ENCODE measurements around the gene SLC15A5.

Gene SLC15A5

DNA sequence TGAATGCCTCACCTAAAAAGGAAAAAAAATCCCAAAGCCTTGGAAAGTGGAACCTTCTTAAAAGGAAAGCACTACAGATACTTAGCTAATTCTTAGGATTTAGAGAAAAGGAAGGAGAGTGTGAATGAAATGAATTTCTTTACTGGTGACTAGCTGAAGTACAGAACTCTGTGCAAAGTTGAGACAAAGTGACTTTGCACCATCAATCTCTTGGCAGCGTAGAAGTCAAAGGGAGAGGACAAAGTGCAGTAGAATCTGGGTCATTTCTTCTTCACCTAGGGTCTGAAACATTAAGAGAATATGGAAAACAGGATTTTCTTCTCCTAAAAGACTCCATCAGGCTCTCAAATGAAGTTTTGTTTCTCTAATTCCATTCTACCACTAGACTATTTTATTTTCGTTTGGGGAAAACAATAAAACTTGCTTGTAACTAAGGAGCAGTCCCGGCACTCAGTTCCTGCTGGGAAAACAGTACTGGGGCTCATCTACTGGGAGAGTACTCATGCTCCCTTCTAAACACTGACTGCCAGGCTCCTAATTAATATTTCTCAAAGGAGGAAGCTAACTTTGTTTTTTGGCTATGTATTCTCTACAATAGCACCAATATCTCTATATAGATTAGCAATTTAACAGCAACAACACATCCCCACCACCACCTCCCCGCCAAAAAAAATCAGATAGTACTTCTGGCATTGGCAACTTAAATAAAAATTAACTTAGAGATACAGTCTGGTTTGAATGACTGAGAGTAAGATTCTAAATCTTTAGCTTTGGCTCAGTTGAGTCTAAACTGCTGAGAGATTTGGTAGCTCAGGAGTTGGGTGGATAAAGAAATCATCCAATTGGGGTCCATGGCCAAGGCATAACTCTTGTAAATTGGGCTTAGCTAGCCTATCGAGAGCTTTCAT is 110.7 kb downstream of the SLC15A5 start:
- H3K9me2 ChIP-seq (replicated peaks; ENCODE audit: insufficient read depth, low read length), result no peaks in the 10 kb centered on the region
- H3F3A ChIP-seq (ENCODE audit: insufficient read depth), result no peaks in the 10 kb centered on the region
- no peaks in the 10 kb centered on the region for H4K20me1 ChIP-seq (ENCODE audit: low read depth, low read length)
- no peaks in the 10 kb centered on the region for H3K79me2 ChIP-seq (ENCODE audit: insufficient read depth, low read length)
- H3K27me3 ChIP-seq (ENCODE audit: low read length), result no peaks in the 10 kb centered on the region
- no peaks in the 10 kb centered on the region for H3K9me3 ChIP-seq (ENCODE audit: insufficient read depth, low read length)
- H3K36me3 ChIP-seq (ENCODE audit: low read length), result no peaks in the 10 kb centered on the region
- H3K9ac ChIP-seq (ENCODE audit: low read length), result no peak overlapping the region
- H2AFZ ChIP-seq (ENCODE audit: low read depth, low read length, severe bottlenecking), result no peak overlapping the region
- H3K4me2 ChIP-seq (ENCODE audit: low read depth, low read length, poor library complexity, severe bottlenecking), result no peak overlapping the region
- no peak for TF ChIP-seq EZH2phosphoT487 (conservative IDR thresholded peaks at IDR 0.05; ENCODE audit: low read length)
- TF ChIP-seq CTCF (IDR thresholded peaks at IDR 0.05; ENCODE audit: insufficient read depth, low read length, poor library complexity, severe bottlenecking), result no peak
- no peak overlapping the region for H3K4me3 ChIP-seq (ENCODE audit: insufficient read depth, low read length, poor library complexity, severe bottlenecking)
- H3K27ac ChIP-seq (ENCODE audit: low read depth, low read length), result no peak overlapping the region

- Histone ChIP-seq H3K4me3 (ENCODE audit: insufficient read depth, low read length, poor library complexity, severe bottlenecking) (no peak overlapping the region), H3K79me2 (ENCODE audit: insufficient read depth, low read length) (no peaks in the 10 kb centered on the region), H4K20me1 (ENCODE audit: low read depth, low read length) (no peaks in the 10 kb centered on the region), H2AFZ (ENCODE audit: low read depth, low read length, severe bottlenecking) (no peak overlapping the region), H3K27me3 (ENCODE audit: low read length) (no peaks in the 10 kb centered on the region), H3K27ac (ENCODE audit: low read depth, low read length) (no peak overlapping the region), H3K9me3 (ENCODE audit: insufficient read depth, low read length) (no peaks in the 10 kb centered on the region), H3K4me2 (ENCODE audit: low read depth, low read length, poor library complexity, severe bottlenecking) (no peak overlapping the region), H3F3A (ENCODE audit: insufficient read depth) (no peaks in the 10 kb centered on the region), H3K9ac (ENCODE audit: low read length) (no peak overlapping the region), H3K36me3 (ENCODE audit: low read length) (no peaks in the 10 kb centered on the region), H3K9me2 (replicated peaks; ENCODE audit: insufficient read depth, low read length) (no peaks in the 10 kb centered on the region)
- peak; percentile 17 for TF ChIP-seq CTCF (IDR thresholded peaks at IDR 0.05; ENCODE audit: insufficient read depth, low read length, poor library complexity, severe bottlenecking)
- no peak for TF ChIP-seq EZH2phosphoT487 (conservative IDR thresholded peaks at IDR 0.05; ENCODE audit: low read length)
Observed at GRCh38 chr12:16165506-16165905, 112.0 kb downstream of the SLC15A5 start.

DNA sequence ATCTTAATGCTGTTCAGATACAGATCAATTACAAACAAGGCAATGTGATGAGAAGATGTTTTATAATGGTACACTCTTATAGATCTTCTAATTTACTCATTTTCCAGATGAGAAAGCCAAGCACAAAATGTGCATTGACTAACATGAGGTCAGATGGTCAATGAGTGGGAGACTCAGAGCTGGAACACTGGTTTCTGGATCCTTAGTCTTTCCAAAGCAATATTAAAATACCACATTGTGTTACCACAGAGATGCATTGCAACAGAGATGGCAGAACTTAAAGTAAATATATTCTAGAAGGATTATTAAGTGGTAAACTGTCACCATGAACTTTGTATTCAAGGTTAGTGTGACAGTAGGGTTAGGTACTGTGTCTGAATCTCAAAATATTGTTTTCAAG is 113.6 kb downstream of the SLC15A5 start:
- Histone ChIP-seq H3K9me3 (ENCODE audit: insufficient read depth, low read length) (no peaks in the 10 kb centered on the region), H3F3A (ENCODE audit: insufficient read depth) (no peaks in the 10 kb centered on the region), H3K36me3 (ENCODE audit: low read length) (no peaks in the 10 kb centered on the region), H4K20me1 (ENCODE audit: low read depth, low read length) (no peaks in the 10 kb centered on the region), H3K4me3 (ENCODE audit: insufficient read depth, low read length, poor library complexity, severe bottlenecking) (no peak overlapping the region), H3K9me2 (replicated peaks; ENCODE audit: insufficient read depth, low read length) (no peaks in the 10 kb centered on the region), H3K9ac (ENCODE audit: low read length) (no peak overlapping the region), H3K79me2 (ENCODE audit: insufficient read depth, low read length) (no peaks in the 10 kb centered on the region), H3K27ac (ENCODE audit: low read depth, low read length) (no peak overlapping the region), H2AFZ (ENCODE audit: low read depth, low read length, severe bottlenecking) (no peak overlapping the region), H3K27me3 (ENCODE audit: low read length) (no peaks in the 10 kb centered on the region), H3K4me2 (ENCODE audit: low read depth, low read length, poor library complexity, severe bottlenecking) (no peak overlapping the region)
- TF ChIP-seq CTCF (IDR thresholded peaks at IDR 0.05; ENCODE audit: insufficient read depth, low read length, poor library complexity, severe bottlenecking), result no peak
- TF ChIP-seq EZH2phosphoT487 (conservative IDR thresholded peaks at IDR 0.05; ENCODE audit: low read length), result no peak
